Measurements from ENCODE around the gene ZBTB47. TPM values are rescaled to one million over a fixed set of nuclear protein-coding genes. Genes with fewer than 3 reads are reported as not detected.
A peak's percentile ranks its signal among the peaks of the same experiment; 100 is the strongest.

ZBTB47 gene
- total RNA-seq, 2 experiments from 2014 or later, result 0.43 to 0.45 TPM

DNA sequence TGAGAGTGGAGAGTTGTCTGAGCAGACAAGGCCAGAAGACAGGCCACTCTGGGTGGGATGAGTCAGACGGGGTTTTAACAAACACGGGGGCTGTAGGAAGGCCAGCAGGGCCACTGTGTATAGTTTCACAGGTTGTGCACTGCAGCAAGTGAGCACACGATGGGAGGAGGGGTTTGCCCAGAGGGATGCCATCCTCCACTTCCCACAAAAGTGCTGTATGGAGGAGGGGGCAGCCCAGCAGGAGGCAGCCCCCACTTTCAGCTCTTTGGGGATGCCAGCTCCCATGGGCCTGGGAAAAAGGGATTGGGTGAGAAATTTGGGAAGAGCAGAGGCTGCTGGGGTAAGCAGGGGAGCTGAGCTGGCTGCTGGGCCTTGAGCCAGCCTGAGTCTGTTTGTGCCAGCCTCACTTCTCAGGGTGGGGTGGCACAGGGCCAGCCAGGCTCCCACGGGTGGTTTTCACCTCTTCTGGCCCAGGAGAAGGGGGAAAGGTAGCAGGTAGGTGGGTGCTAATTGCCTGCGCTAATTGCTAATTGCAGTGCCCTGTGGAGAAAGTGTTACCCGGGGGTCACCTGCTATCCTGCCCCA, 6.7 kb downstream of the ZBTB47 start:
- no peaks in the 10 kb centered on the region for H3K27me3 Mint-ChIP-seq
- no peaks in the 10 kb centered on the region for H3K36me3 Mint-ChIP-seq (ENCODE audit: low read depth)
- H3K4me3 Mint-ChIP-seq, result no peak overlapping the region
- H3K4me1 Mint-ChIP-seq (ENCODE audit: low read depth), result no peaks in the 10 kb centered on the region
- ChIA-PET CTCF (interaction anchor here (1.5 kb wide), 1 partner anchor 83 kb away, joined by 3 read pairs; no protein-coding TSS in a partner anchor), POLR2A (no interaction called here)
- DNase-seq (no peak), ATAC-seq (no peak)
- H3K9me3 Mint-ChIP-seq, result no peaks in the 10 kb centered on the region
- intact Hi-C loops (cut with micrococcal nuclease), result no loop called here
- TF ChIP-seq, protein P1, sequence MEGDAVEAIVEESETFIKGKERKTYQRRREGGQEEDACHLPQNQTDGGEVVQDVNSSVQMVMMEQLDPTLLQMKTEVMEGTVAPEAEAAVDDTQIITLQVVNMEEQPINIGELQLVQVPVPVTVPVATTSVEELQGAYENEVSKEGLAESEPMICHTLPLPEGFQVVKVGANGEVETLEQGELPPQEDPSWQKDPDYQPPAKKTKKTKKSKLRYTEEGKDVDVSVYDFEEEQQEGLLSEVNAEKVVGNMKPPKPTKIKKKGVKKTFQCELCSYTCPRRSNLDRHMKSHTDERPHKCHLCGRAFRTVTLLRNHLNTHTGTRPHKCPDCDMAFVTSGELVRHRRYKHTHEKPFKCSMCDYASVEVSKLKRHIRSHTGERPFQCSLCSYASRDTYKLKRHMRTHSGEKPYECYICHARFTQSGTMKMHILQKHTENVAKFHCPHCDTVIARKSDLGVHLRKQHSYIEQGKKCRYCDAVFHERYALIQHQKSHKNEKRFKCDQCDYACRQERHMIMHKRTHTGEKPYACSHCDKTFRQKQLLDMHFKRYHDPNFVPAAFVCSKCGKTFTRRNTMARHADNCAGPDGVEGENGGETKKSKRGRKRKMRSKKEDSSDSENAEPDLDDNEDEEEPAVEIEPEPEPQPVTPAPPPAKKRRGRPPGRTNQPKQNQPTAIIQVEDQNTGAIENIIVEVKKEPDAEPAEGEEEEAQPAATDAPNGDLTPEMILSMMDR (IDR thresholded peaks at IDR 0.05), result no peak
- no peak overlapping the region for H3K27ac Mint-ChIP-seq

- intact Hi-C loops (cut with micrococcal nuclease), result no loop called here
- ATAC-seq (peak; percentile 60), DNase-seq (peak; percentile 34)
- POLR2A ChIA-PET, result interaction anchor here (0.9 kb wide), 1 partner anchor 13 kb away, joined by 3 read pairs; no protein-coding TSS in a partner anchor
- TF ChIP-seq, protein P1 (IDR thresholded peaks at IDR 0.05), result peak; percentile 21
- CTCF ChIA-PET, result interaction anchor here (0.8 to 2.1 kb wide), 2 partner anchors 9 to 83 kb away, joined by 3 to 7 read pairs; no protein-coding TSS in a partner anchor
- Mint-ChIP-seq H3K4me1 (ENCODE audit: low read depth) (no peaks in the 10 kb centered on the region), H3K36me3 (ENCODE audit: low read depth) (no peaks in the 10 kb centered on the region), H3K27ac (no peak overlapping the region), H3K9me3 (no peaks in the 10 kb centered on the region), H3K4me3 (no peak overlapping the region), H3K27me3 (no peaks in the 10 kb centered on the region)
Observed at GRCh38 chr3:42660898-42661297, 7.4 kb downstream of the ZBTB47 start.

GRCh38 chr3:42661593-42662022, 8.1 kb downstream of the ZBTB47 start:
- intact Hi-C loops (cut with micrococcal nuclease), result no loop called here
- TF ChIP-seq, protein P1 (IDR thresholded peaks at IDR 0.05), result no peak
- H3K9me3 Mint-ChIP-seq, result no peaks in the 10 kb centered on the region

DNA sequence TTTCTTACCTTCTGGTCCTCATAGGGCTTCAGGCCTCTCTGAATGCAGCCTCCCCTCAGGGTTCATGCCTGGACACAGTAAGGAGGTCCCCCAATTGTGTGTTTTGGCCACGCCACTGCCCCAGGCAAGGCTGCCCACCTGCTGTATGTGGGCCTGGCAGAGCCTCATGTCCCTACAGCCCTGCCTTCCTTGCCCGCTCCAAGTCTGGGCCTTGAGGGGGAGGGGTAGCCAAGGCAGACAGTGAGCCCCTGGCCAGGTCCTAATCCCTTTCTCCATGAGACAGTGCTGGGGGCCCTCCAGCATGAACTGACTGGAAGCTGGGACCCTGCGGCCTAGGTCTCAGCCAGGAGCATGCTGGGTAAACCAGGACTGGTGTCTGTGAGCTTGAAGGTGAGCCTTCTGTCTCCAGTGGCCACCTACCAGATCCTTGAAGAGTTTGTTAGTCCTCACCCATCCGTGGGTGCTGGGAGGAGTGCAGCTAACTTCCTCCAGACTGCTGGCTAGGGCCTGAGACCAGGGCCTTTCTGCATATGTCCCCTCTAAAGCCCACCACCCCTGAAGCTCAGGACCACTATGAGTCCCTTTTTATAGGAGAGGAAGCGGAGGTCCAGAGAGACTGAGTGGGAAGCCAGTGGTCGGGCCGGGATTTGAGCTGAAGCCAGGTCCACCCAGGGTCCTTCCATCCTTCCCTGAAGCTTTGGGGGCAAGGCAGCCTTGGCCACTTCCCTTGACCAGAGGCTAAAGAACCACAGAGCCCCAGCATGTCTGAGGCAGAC, 8.7 kb downstream of the ZBTB47 start:
- TF ChIP-seq, protein P1 (IDR thresholded peaks at IDR 0.05), result no peak
- DNase-seq (no peak), ATAC-seq (no peak)
- H3K27me3 Mint-ChIP-seq, result no peaks in the 10 kb centered on the region
- POLR2A ChIA-PET, result no interaction called here
- no peak overlapping the region for H3K27ac Mint-ChIP-seq
- no peaks in the 10 kb centered on the region for H3K4me1 Mint-ChIP-seq (ENCODE audit: low read depth)
- CTCF ChIA-PET, result interaction anchor here (2.1 kb wide), 1 partner anchor 82 kb away, joined by 7 read pairs; no protein-coding TSS in a partner anchor
- no peak overlapping the region for H3K4me3 Mint-ChIP-seq
- no peaks in the 10 kb centered on the region for H3K9me3 Mint-ChIP-seq
- no peaks in the 10 kb centered on the region for H3K36me3 Mint-ChIP-seq (ENCODE audit: low read depth)
- intact Hi-C loops (cut with micrococcal nuclease), result no loop called here

More at GRCh38 chr3:42661593-42662022, 8.1 kb downstream of the ZBTB47 start:
- POLR2A ChIA-PET, result interaction anchor here (0.9 kb wide), 1 partner anchor 13 kb away, joined by 3 read pairs; no protein-coding TSS in a partner anchor
- no peak for DNase-seq
- no peak for ATAC-seq
- no peaks in the 10 kb centered on the region for H3K27me3 Mint-ChIP-seq
- no peak overlapping the region for H3K4me3 Mint-ChIP-seq
- CTCF ChIA-PET, result interaction anchor here (0.8 to 2.1 kb wide), 2 partner anchors 8 to 83 kb away, joined by 3 to 7 read pairs; no protein-coding TSS in a partner anchor
- no peaks in the 10 kb centered on the region for H3K36me3 Mint-ChIP-seq (ENCODE audit: low read depth)
- H3K4me1 Mint-ChIP-seq (ENCODE audit: low read depth), result no peaks in the 10 kb centered on the region
- no peak overlapping the region for H3K27ac Mint-ChIP-seq
